ENCODE data around the gene RAB5IF. TPM values are rescaled to one million over a fixed set of nuclear protein-coding genes. Genes with fewer than 3 reads are reported as not detected.
A peak's percentile ranks its signal among the peaks of the same experiment; 100 is the strongest.

RAB5IF gene
- total and polyA plus RNA-seq, 2 of the 13 experiments (the other 11 are each of a cell fraction or from before 2014, with no cell fraction given), result 261 to 305 TPM

DNA sequence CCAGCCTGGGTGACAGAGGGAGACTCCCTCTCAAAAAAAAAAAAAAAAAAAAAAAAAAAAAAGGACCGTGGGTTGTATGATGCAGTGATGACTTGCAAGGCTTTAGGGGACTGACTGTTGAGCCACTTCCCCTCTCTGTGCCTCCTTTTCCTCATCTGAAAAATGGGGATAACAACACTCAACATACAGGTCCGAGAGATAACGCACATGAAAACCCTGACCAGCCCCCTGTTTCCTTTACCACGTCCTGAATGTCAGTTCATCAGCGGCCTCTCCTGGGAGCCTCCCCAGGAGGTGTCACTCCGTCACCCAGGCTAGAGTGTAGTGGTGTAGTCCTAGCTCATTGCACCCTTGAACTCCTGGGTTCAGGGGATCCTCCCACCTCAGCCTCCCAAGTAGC, 36.6 kb downstream of the RAB5IF start (continued):
- TF ChIP-seq ZSCAN29 (CRISPR knock-in tag; conservative IDR thresholded peaks at IDR 0.05), result no peak

GRCh38 chr20:36644032-36644705, 38.6 kb downstream of the RAB5IF start:
- WGBS (ENCODE audit: low lambda C conversion rate), result 91% methylated on average over 5 of the region's 5 CpGs
- 0 out of 2 replicates have a peak overlapping the region, but pooled peaks have one; percentile 9 for H3K9ac ChIP-seq (ENCODE audit: insufficient read depth, low read depth, low read length)
- H3K4me3 ChIP-seq (replicated peaks in 1 of 3; ENCODE audit: insufficient read depth in 1 of 3, low read depth in 2 of 3, low read length in 3 of 3), result no peak overlapping the region
- peak overlapping the region; percentile 79 for H3K27ac ChIP-seq (ENCODE audit: extremely low read length, insufficient read depth, low read length)
- no peaks in the 10 kb centered on the region for H3K9me3 ChIP-seq (ENCODE audit: low read length)
- TF ChIP-seq BORCS8-MEF2B (CRISPR knock-in tag; IDR thresholded peaks at IDR 0.05) (peak; percentile 73), ELF1 (CRISPR knock-in tag; IDR thresholded peaks at IDR 0.05) (no peak), UBTF (CRISPR knock-in tag; IDR thresholded peaks at IDR 0.05) (0 out of 2 replicates have a peak, but pooled peaks have one; percentile 30), XBP1 (CRISPR knock-in tag; IDR thresholded peaks at IDR 0.05) (no peak), GABPA (IDR thresholded peaks at IDR 0.05; ENCODE audit: low read depth, low read length) (peak; percentile 15; the same call in 1 of the 2 replicates), GABPA (CRISPR knock-in tag; IDR thresholded peaks at IDR 0.05; ENCODE audit: low read depth) (no peak), ZBTB39 (CRISPR knock-in tag; IDR thresholded peaks at IDR 0.05) (0 out of 2 replicates have a peak, but pooled peaks have one; percentile 55), ZNF121 (CRISPR knock-in tag; IDR thresholded peaks at IDR 0.05) (peak; percentile 90), MEIS2 (CRISPR knock-in tag; IDR thresholded peaks at IDR 0.05) (0 out of 2 replicates have a peak, but pooled peaks have one; percentile 29)
- TF ChIP-seq, protein P1, sequence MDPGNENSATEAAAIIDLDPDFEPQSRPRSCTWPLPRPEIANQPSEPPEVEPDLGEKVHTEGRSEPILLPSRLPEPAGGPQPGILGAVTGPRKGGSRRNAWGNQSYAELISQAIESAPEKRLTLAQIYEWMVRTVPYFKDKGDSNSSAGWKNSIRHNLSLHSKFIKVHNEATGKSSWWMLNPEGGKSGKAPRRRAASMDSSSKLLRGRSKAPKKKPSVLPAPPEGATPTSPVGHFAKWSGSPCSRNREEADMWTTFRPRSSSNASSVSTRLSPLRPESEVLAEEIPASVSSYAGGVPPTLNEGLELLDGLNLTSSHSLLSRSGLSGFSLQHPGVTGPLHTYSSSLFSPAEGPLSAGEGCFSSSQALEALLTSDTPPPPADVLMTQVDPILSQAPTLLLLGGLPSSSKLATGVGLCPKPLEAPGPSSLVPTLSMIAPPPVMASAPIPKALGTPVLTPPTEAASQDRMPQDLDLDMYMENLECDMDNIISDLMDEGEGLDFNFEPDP (CRISPR knock-in tag; conservative IDR thresholded peaks at IDR 0.05), result 0 out of 2 replicates have a peak, but pooled peaks have one; percentile 54
- POLR2A ChIA-PET, result interaction anchor here (1.4 to 1.9 kb wide), 2 partner anchors 11 to 184 kb away, joined by 3 to 15 read pairs; no protein-coding TSS in a partner anchor
- no TSS peak for BruUV-seq (replicated peaks)
- in situ Hi-C loops (cut with HindIII; ENCODE audit: extremely low pct_ligation_motif_present, low pct_unique_long_range_greater_than_20kb) (no loop called here), intact Hi-C loops (cut with micrococcal nuclease; ENCODE audit: unreplicated experiment) (no loop called here)
- no peak overlapping the region for H2AFZ ChIP-seq (ENCODE audit: low read length)
- no peaks in the 10 kb centered on the region for H3K27me3 ChIP-seq (ENCODE audit: control insufficient read depth in 1 of 2, insufficient read depth in 2 of 2, low read length in 2 of 2)
- CTCF ChIA-PET (ENCODE audit: low intra/inter-chr PET ratio, low total read pairs), result no interaction called here
- H4K20me1 ChIP-seq (ENCODE audit: insufficient read depth, low read length), result no peaks in the 10 kb centered on the region
- H3K79me2 ChIP-seq (ENCODE audit: insufficient read depth, low read length), result no peaks in the 10 kb centered on the region
- peaks cover 92% of the 10 kb centered on the region for H3K4me1 ChIP-seq (ENCODE audit: insufficient read depth, low read length)
- H3K4me2 ChIP-seq (ENCODE audit: low read depth, low read length), result no peak overlapping the region
- ATAC-seq (no peak), DNase-seq (ENCODE audit: low spot score) (no peak), FAIRE-seq (no peak)
- no peaks in the 10 kb centered on the region for H3K36me3 ChIP-seq (replicated peaks in 1 of 2; ENCODE audit: control insufficient read depth in 1 of 2, insufficient read depth in 2 of 2, low read length in 2 of 2)

Data from HepG2 (cell line).